Suprapubic skin (tissue), 4 donors: Measurements from ENCODE around the gene SCN5A. TPM values are rescaled to one million over a fixed set of nuclear protein-coding genes. Genes with fewer than 3 reads are reported as not detected.

Source experiments
- DNase-seq, 2 donors: peaks; one replicate each; pipeline ENCODE4 v3.0.0-alpha.2; 2019; ENCODE audit warnings: low spot score in 2 of 2
- H3K27ac ChIP-seq: fragments of 200-600 bp; sonication (generic); one replicate; pipeline ENCODE4 v1.5.1; 2019
- H3K27me3 ChIP-seq: fragments of 200-600 bp; sonication (generic); one replicate; pipeline ENCODE4 v1.5.1; 2019
- H3K36me3 ChIP-seq: fragments of 200-600 bp; sonication (generic); one replicate; pipeline ENCODE4 v1.5.1; 2019
- H3K4me1 ChIP-seq: fragments of 200-600 bp; sonication (generic); one replicate; pipeline ENCODE4 v1.5.1; 2019
- H3K4me3 ChIP-seq: fragments of 200-600 bp; sonication (generic); one replicate; pipeline ENCODE4 v1.5.1; 2019; ENCODE audit warnings: mild to moderate bottlenecking
- H3K9me3 ChIP-seq: fragments of 200-600 bp; sonication (generic); one replicate; pipeline ENCODE4 v1.5.1; 2019
- EP300 ChIP-seq: sonication (generic); formaldehyde crosslinking; IDR thresholded peaks from one replicate; pipeline ENCODE4 v1.6.1; 2017; ENCODE audit warnings: antibody characterized with exemption
- POLR2A ChIP-seq, 2 donors: fragments of 450-650 bp; IDR thresholded peaks; one replicate each; pipeline ENCODE4 v1.6.1; 2017; ENCODE audit warnings: antibody characterized with exemption in 2 of 2, mild to moderate bottlenecking in 2 of 2, moderate library complexity in 2 of 2
- POLR2AphosphoS5 ChIP-seq, 3 donors: sonication (generic); formaldehyde crosslinking; IDR thresholded peaks; one replicate each; pipeline ENCODE4 v1.6.1; 2017; ENCODE audit warnings: antibody characterized with exemption in 3 of 3
- WGBS: methylation state at CpG from one replicate; pipeline ENCODE4 v1.1.5; 2018; 5-methylcytosine and 5-hydroxymethylcytosine counted together
- total RNA-seq, 4 donors: library from RNA; depleted of rRNA; stranded (reverse); fragments of >200 nt; gene quantifications; one replicate each; pipeline ENCODE4 v1.1.0, GENCODE V29; 2016
- TF ChIP-seq, protein P1 (sequence below), 2 donors: fragments of 200-600 bp in 1 of 2; fragments of 450-650 bp in 1 of 2; sonication (generic) in 1 of 2; IDR thresholded peaks; one replicate each; pipeline ENCODE4 v1.5.1; 2016 to 2019; ENCODE audit warnings: antibody characterized with exemption in 2 of 2, mild to moderate bottlenecking in 1 of 2, moderate library complexity in 1 of 2

SCN5A gene
- total RNA-seq, 4 donors from 2014 or later: 0.15 to 1.1 (median 1.0) TPM; not detected in 1

DNA sequence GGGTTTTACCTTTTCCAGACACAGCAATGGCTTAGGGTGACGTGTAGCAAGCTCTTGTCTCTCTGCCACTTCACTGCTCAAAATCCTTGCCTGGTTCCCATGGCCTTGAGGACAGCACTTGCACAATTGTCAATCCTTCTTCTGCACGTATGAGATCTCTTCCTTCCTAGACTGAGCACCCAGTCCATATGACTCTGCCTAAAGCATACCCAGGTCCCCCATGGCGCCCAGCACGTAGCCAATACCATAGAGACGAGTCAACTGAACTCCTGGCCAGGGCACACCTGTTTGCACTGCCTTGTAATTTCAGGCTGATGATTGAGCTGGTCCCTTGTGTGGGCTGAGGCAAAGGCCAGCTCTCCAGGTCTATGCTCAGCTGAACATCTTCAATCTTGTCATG is 23.3 kb downstream of the SCN5A start:
- Histone ChIP-seq H3K27me3 (no peaks in the 10 kb centered on the region), H3K36me3 (no peaks in the 10 kb centered on the region), H3K4me3 (no peak overlapping the region), H3K4me1 (no peaks in the 10 kb centered on the region), H3K9me3 (no peaks in the 10 kb centered on the region), H3K27ac (no peak overlapping the region)
- 74% methylated on average over 5 of the region's 5 CpGs for WGBS
- TF ChIP-seq, protein P1, sequence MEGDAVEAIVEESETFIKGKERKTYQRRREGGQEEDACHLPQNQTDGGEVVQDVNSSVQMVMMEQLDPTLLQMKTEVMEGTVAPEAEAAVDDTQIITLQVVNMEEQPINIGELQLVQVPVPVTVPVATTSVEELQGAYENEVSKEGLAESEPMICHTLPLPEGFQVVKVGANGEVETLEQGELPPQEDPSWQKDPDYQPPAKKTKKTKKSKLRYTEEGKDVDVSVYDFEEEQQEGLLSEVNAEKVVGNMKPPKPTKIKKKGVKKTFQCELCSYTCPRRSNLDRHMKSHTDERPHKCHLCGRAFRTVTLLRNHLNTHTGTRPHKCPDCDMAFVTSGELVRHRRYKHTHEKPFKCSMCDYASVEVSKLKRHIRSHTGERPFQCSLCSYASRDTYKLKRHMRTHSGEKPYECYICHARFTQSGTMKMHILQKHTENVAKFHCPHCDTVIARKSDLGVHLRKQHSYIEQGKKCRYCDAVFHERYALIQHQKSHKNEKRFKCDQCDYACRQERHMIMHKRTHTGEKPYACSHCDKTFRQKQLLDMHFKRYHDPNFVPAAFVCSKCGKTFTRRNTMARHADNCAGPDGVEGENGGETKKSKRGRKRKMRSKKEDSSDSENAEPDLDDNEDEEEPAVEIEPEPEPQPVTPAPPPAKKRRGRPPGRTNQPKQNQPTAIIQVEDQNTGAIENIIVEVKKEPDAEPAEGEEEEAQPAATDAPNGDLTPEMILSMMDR (IDR thresholded peaks at IDR 0.05): no peak
- no peak for TF ChIP-seq POLR2AphosphoS5 (IDR thresholded peaks at IDR 0.05)
- TF ChIP-seq EP300: no peak
- TF ChIP-seq POLR2A (IDR thresholded peaks at IDR 0.05): no peak
- DNase-seq: no peak

DNA sequence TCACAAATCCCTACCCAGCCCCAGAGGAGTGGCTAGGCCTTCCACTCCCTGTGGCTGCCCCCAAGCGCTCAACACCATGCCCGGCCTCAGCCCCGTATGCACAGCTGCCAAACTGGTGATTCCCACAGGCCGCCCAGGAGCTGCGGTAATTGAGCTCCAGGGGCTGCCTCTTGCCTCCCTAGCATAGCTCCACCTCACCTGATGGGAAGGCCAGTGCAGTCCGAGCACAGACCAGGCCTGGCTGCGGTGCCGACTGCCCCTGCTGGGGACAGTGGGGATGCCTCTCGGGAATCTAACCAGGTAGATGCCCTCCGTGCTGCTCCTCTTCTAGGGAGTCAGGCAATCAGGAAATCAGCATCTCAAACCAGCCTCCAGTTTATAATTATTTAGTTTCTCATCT is 25.9 kb downstream of the SCN5A start:
- TF ChIP-seq, protein P1 (IDR thresholded peaks at IDR 0.05): no peak
- TF ChIP-seq POLR2A (IDR thresholded peaks at IDR 0.05): no peak
- TF ChIP-seq EP300: no peak
- WGBS: 89% methylated on average over 10 of the region's 10 CpGs
- H3K9me3 ChIP-seq: no peaks in the 10 kb centered on the region
- H3K27me3 ChIP-seq: no peaks in the 10 kb centered on the region
- H3K4me3 ChIP-seq: no peak overlapping the region
- H3K36me3 ChIP-seq: no peaks in the 10 kb centered on the region
- no peaks in the 10 kb centered on the region for H3K4me1 ChIP-seq
- no peak overlapping the region for H3K27ac ChIP-seq
- DNase-seq: no peak

DNA sequence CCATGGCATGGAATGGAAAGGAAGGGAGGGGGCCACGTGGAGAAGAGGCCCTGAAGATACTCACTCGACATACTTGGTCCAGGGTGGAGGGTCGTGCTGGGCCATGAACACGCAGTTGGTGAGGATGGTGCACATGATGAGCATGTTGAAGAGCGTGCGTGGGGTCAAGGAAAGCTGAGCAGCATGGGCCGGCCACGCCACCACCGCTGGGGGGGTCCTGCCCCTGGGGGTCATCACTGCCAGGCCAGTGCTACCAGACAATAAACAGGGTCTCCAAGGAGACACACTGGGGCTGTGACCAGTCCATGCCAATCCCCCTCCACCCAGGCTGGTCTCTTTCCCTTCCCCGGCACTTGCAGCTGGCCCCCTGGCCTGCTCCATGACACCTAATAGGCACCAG is 27.2 kb downstream of the SCN5A start:
- DNase-seq: no peak
- Histone ChIP-seq H3K27me3 (no peaks in the 10 kb centered on the region), H3K4me3 (no peak overlapping the region), H3K9me3 (no peaks in the 10 kb centered on the region), H3K27ac (no peak overlapping the region), H3K36me3 (no peaks in the 10 kb centered on the region), H3K4me1 (no peaks in the 10 kb centered on the region)
- 93% methylated on average over 6 of the region's 10 CpGs for WGBS
- TF ChIP-seq, protein P1 (IDR thresholded peaks at IDR 0.05): no peak
- TF ChIP-seq EP300 (no peak), POLR2A (IDR thresholded peaks at IDR 0.05) (no peak), POLR2AphosphoS5 (IDR thresholded peaks at IDR 0.05) (no peak)

DNA sequence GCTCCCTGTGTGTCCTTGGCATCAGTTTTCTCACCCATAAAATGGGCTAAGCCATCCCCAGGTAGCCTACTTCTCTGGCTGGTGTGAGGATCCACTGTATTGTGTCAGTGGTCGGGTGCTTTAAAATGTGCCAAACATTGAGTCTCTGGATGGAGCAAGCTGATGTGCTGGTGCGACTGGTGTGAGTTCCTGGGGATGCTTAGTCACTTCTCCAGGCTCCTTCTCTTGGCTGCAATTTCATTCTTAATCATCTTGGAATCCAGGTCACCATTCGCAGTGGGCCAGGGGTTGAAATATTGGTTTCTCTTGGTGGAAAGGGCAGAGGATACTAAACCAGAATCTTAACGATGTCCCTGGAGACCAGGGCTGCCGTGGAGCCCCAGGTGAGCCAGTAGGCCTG is 29.3 kb downstream of the SCN5A start:
- Histone ChIP-seq H3K27me3 (no peaks in the 10 kb centered on the region), H3K27ac (no peak overlapping the region), H3K9me3 (no peaks in the 10 kb centered on the region), H3K4me3 (no peak overlapping the region), H3K4me1 (no peaks in the 10 kb centered on the region), H3K36me3 (no peaks in the 10 kb centered on the region)
- 95% methylated on average over 5 of the region's 5 CpGs for WGBS
- no peak for DNase-seq
- no peak for TF ChIP-seq POLR2A (IDR thresholded peaks at IDR 0.05)
- TF ChIP-seq EP300: no peak
- TF ChIP-seq, protein P1 (IDR thresholded peaks at IDR 0.05): no peak
- no peak for TF ChIP-seq POLR2AphosphoS5 (IDR thresholded peaks at IDR 0.05)

DNA sequence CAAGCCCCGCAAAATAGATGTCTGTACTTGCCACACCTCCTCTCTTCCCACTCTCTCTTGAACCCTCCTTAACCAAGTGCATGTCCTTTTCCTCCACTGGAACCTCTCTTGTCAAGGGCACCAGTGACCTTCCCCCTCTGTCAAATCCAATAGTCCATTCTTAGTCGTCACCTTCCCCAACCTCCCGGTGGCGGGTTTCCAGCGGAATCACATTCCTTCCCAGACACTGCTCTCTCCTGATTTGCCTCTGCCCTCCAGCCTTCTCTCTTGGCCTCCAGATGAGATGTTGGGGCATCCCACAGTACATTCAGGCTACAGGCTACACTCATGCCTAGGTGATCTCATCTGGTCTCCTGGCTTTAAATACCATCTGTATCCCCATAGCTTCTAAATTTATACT is 31.1 kb downstream of the SCN5A start:
- no peaks in the 10 kb centered on the region for H3K36me3 ChIP-seq
- H3K9me3 ChIP-seq: no peaks in the 10 kb centered on the region
- H3K4me3 ChIP-seq: no peak overlapping the region
- no peaks in the 10 kb centered on the region for H3K27me3 ChIP-seq
- DNase-seq: no peak
- TF ChIP-seq, protein P1 (IDR thresholded peaks at IDR 0.05): no peak
- TF ChIP-seq POLR2AphosphoS5 (IDR thresholded peaks at IDR 0.05) (no peak), EP300 (no peak), POLR2A (IDR thresholded peaks at IDR 0.05) (no peak)
- no peaks in the 10 kb centered on the region for H3K4me1 ChIP-seq
- no peak overlapping the region for H3K27ac ChIP-seq
- 80% methylated on average over 5 of the region's 5 CpGs for WGBS
